GM21737 (cell line): ENCODE measurements around the gene ATN1.
A peak's percentile ranks its signal among the peaks of the same experiment; 100 is the strongest.

ENCODE experiments used
- ATAC-seq: cut with Tn5 transposase; IDR thresholded peaks from one replicate; pipeline ENCODE4 v1.9.1; 2021; ENCODE audit warnings: mild to moderate bottlenecking, moderate library complexity; ENCODE audit not compliant: unreplicated experiment

The ATN1 gene

GRCh38 chr12:6925540-6926279 is 2.0 kb upstream of the ATN1 start:
- ATAC-seq = no peak

- no peak for ATAC-seq
Measured at GRCh38 chr12:6928022-6928702, 403 bp downstream of the ATN1 start.

GRCh38 chr12:6928703-6929407 is 1.1 kb downstream of the ATN1 start:
- no peak for ATAC-seq

- ATAC-seq = no peak
Measured at GRCh38 chr12:6929466-6930452, 2.0 kb downstream of the ATN1 start.

- ATAC-seq = no peak
Measured at GRCh38 chr12:6932766-6933165, 5.0 kb downstream of the ATN1 start.

GRCh38 chr12:6934110-6934509 is 6.4 kb downstream of the ATN1 start:
- no peak for ATAC-seq

GRCh38 chr12:6935371-6936193 is 7.8 kb downstream of the ATN1 start:
- ATAC-seq = no peak

- no peak for ATAC-seq
Measured at GRCh38 chr12:6936194-6936635, 8.5 kb downstream of the ATN1 start.

- peak; percentile 5 for ATAC-seq
Measured at GRCh38 chr12:6936636-6937480, 9.1 kb downstream of the ATN1 start.

GRCh38 chr12:6937481-6938352 is 10.0 kb downstream of the ATN1 start:
- ATAC-seq = peak; percentile 76

GRCh38 chr12:6938353-6939190 is 10.8 kb downstream of the ATN1 start:
- no peak for ATAC-seq

- no peak for ATAC-seq
Measured at GRCh38 chr12:6939191-6939540, 11.4 kb downstream of the ATN1 start.

- no peak for ATAC-seq
Measured at GRCh38 chr12:6941267-6941666, 13.5 kb downstream of the ATN1 start.

GRCh38 chr12:6941782-6942181 is 14.0 kb downstream of the ATN1 start:
- ATAC-seq = no peak

GRCh38 chr12:6942331-6942665 is 14.5 kb downstream of the ATN1 start:
- no peak for ATAC-seq

GRCh38 chr12:6943389-6943721 is 15.6 kb downstream of the ATN1 start:
- ATAC-seq = peak; percentile 30

GRCh38 chr12:6943722-6944380 is 16.1 kb downstream of the ATN1 start, which contains the start of the genes C12orf57 and RNU7-1:
Gene C12orf57, plus strand, starts transcription at chr12:6944022. Its CDS starts 100 bp downstream, at chr12:6944122.
Gene RNU7-1, plus strand, starts transcription at chr12:6943816.
- peak; percentile 23 for ATAC-seq
